Progenitor cell of endocrine pancreas (in vitro differentiated cells): ENCODE results near the gene SOX5. TPM values are rescaled to one million over a fixed set of nuclear protein-coding genes. Genes with fewer than 3 reads are reported as not detected.

Experiments
- DNase-seq: peaks from one replicate; pipeline ENCODE4 v3.0.0; 2021; ENCODE audit warnings: low spot score; ENCODE audit not compliant: unreplicated experiment
- H3K27ac Mint-ChIP-seq: 2 replicates; pipeline ENCODE4 v1.8.0; 2021; ENCODE audit warnings: mild to moderate bottlenecking, moderate library complexity, mixed read lengths
- H3K27me3 Mint-ChIP-seq: 2 replicates; pipeline ENCODE4 v1.8.0; 2021; ENCODE audit warnings: mixed read lengths
- H3K36me3 Mint-ChIP-seq: 2 replicates; pipeline ENCODE4 v1.8.0; 2022; ENCODE audit warnings: mixed read lengths; ENCODE audit not compliant: insufficient read depth
- H3K4me1 Mint-ChIP-seq: 2 replicates; pipeline ENCODE4 v1.8.0; 2021; ENCODE audit warnings: low read depth, mixed read lengths
- H3K4me3 Mint-ChIP-seq: 2 replicates; pipeline ENCODE4 v1.8.0; 2021; ENCODE audit warnings: low read depth, mild to moderate bottlenecking, moderate library complexity, mixed read lengths
- H3K9me3 Mint-ChIP-seq: 2 replicates; pipeline ENCODE4 v1.8.0; 2021; ENCODE audit warnings: low read depth, mixed read lengths
- total RNA-seq: library from RNA; stranded (reverse); gene quantifications from 2 replicates; pipeline ENCODE4 v1.2.1, GENCODE V29; 2021
- TF ChIP-seq, protein P1 (sequence below): fragments of 200-600 bp; sonication (generic); IDR thresholded peaks from one replicate; pipeline ENCODE4 v1.5.0; 2021; ENCODE audit warnings: antibody characterized with exemption, mild to moderate bottlenecking; ENCODE audit not compliant: unreplicated experiment

Gene SOX5
- total RNA-seq, 1 donor from 2014 or later: 56.9 TPM

DNA sequence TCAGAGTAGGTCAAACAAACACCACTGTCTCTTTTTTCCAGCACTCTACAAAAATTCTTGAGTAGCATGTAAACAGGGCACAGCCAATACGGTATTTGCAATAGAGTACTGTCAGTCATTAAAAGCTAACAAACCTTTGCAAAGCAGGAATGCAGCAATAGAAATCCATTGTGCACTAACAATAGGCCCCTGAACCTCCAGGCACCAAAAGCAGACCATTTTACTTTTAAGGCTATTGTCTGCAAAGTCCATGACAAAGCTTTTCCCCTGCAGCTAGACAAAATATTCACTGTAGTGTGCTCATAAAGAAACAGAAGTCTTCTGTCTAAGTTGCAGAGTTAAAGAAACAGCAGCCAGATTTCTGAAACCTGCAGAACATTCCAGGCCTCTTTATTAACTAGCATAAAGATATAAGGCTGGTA, 191.9 kb downstream of the SOX5 start:
- H3K27me3 Mint-ChIP-seq: no peaks in the 10 kb centered on the region
- H3K4me3 Mint-ChIP-seq: peak overlapping the region; percentile 20
- TF ChIP-seq, protein P1, sequence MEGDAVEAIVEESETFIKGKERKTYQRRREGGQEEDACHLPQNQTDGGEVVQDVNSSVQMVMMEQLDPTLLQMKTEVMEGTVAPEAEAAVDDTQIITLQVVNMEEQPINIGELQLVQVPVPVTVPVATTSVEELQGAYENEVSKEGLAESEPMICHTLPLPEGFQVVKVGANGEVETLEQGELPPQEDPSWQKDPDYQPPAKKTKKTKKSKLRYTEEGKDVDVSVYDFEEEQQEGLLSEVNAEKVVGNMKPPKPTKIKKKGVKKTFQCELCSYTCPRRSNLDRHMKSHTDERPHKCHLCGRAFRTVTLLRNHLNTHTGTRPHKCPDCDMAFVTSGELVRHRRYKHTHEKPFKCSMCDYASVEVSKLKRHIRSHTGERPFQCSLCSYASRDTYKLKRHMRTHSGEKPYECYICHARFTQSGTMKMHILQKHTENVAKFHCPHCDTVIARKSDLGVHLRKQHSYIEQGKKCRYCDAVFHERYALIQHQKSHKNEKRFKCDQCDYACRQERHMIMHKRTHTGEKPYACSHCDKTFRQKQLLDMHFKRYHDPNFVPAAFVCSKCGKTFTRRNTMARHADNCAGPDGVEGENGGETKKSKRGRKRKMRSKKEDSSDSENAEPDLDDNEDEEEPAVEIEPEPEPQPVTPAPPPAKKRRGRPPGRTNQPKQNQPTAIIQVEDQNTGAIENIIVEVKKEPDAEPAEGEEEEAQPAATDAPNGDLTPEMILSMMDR: no peak
- peaks cover 52% of the 10 kb centered on the region for H3K4me1 Mint-ChIP-seq
- H3K36me3 Mint-ChIP-seq: peaks cover 1% of the 10 kb centered on the region
- peak overlapping the region; percentile 94 for H3K27ac Mint-ChIP-seq
- no peaks in the 10 kb centered on the region for H3K9me3 Mint-ChIP-seq
- no peak for DNase-seq

DNA sequence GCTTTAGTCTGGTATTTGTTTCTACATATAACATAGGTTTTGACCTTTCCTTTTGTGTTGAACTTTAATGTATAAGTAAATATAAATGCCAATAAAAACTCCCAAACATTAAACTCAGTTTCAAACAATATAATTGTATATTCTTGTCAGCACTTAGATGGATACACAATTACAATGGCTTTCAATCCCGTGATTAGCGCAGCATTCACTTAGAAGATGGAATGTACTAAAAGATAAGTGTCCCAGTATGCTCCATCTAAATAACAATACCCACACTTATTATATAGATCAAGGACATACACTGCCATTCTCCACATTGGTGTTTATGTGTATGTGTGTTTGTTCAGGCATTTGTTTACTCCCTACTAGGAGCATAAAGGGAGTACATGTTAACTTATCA, 193.1 kb downstream of the SOX5 start:
- DNase-seq: no peak
- Mint-ChIP-seq H3K36me3 (peaks cover 1% of the 10 kb centered on the region), H3K27ac (peak overlapping the region; percentile 94), H3K4me1 (peaks cover 57% of the 10 kb centered on the region), H3K9me3 (no peaks in the 10 kb centered on the region), H3K27me3 (no peaks in the 10 kb centered on the region), H3K4me3 (no peak overlapping the region)
- TF ChIP-seq, protein P1: no peak

DNA sequence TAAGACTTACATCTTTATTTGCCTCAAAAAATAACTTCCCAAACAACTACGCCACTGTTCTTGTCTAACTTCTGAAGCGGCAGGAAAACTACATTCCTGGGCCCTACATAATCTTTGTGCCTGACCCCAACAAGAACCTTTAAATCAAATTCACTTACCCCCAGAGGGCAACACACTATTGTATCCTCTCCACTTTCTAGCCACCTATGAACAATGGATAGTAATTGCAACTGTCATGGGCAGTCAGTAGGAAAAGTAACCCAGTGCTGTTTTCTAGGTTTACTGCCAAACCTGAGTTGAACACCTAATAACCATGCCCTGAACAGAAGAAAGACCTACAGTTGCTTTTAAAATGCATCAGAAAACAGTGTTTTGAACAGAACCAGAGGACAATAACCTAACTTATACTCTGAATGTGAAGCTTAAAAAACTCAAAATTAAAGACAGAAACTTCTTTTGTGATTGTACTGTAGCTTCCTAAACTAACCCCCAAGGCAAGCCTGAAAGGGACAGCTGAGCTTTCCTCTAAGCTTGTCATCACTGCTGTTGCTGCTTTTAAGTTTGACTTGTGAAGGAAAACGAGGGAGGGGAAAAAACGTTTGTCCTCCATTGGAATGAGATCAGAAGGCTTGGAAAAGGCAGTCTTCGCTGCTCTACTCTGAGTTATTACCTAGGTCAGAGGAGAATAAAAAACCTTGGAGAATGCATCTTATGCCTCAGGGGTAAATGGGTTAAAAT, 195.7 kb downstream of the SOX5 start:
- H3K36me3 Mint-ChIP-seq: peaks cover 4% of the 10 kb centered on the region
- DNase-seq: no peak
- no peaks in the 10 kb centered on the region for H3K27me3 Mint-ChIP-seq

DNA sequence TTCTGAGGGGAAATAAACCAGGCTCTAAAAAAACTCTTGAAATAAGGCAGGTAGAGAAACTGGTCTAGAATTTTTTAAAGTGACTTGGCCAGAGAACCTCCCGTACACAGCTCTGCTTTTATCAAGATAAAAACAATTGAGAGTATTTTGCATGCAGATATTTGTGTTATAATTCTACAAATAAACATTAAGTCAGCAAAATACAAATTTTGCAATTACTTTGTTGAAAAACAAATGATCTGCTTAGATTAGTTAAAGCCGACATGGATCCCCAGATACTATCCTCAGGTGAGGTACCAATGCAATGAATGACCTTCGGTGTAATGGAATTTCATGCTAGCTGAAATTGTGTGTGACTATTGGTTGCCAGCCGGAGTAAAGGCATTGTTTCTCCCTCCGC, 197.2 kb downstream of the SOX5 start:
- peaks cover 48% of the 10 kb centered on the region for H3K4me1 Mint-ChIP-seq
- peaks cover 8% of the 10 kb centered on the region for H3K36me3 Mint-ChIP-seq
- H3K9me3 Mint-ChIP-seq: peaks cover 6% of the 10 kb centered on the region
- TF ChIP-seq, protein P1: no peak
- no peaks in the 10 kb centered on the region for H3K27me3 Mint-ChIP-seq
- H3K4me3 Mint-ChIP-seq: no peak overlapping the region
- peak overlapping the region; percentile 60 for H3K27ac Mint-ChIP-seq
- DNase-seq: no peak

More for the DNA sequence above, 195.7 kb downstream of the SOX5 start:
- H3K27ac Mint-ChIP-seq: peak overlapping the region; percentile 63
- TF ChIP-seq, protein P1: no peak
- peaks cover 59% of the 10 kb centered on the region for H3K4me1 Mint-ChIP-seq
- H3K4me3 Mint-ChIP-seq: no peak overlapping the region
- no peaks in the 10 kb centered on the region for H3K9me3 Mint-ChIP-seq

DNA sequence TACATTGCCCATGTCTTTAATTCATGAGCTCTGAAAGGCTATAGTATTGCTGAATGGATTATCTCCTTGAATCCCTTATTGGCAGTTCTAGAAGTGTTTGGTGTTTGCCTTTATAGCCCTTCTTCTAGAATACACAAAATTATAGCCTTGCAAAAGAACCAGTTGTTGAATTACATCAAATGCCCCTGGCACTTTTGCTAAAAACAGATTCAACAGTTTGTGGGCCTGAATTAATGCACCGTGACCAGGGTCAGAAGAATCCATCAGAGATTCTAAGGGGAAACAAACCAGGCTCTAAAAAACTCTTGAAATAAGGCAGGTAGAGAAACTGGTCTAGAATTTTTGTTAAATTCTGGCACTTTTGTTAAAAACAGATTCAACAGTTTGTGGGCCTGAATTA, 197.8 kb downstream of the SOX5 start:
- Mint-ChIP-seq H3K4me1 (peaks cover 43% of the 10 kb centered on the region), H3K9me3 (peaks cover 8% of the 10 kb centered on the region), H3K27me3 (no peaks in the 10 kb centered on the region), H3K4me3 (no peak overlapping the region), H3K36me3 (peaks cover 8% of the 10 kb centered on the region), H3K27ac (no peak overlapping the region)
- DNase-seq: no peak
- TF ChIP-seq, protein P1: no peak
